ENCODE data around the gene SYNE2. TPM values are rescaled to one million over a fixed set of nuclear protein-coding genes. Genes with fewer than 3 reads are reported as not detected.

SYNE2 gene
- total RNA-seq, 1 experiment from 2014 or later = 33.8 TPM

GRCh38 chr14:64190974-64191502, 338.2 kb downstream of the SYNE2 start:
- Histone ChIP-seq H3K36me3 (peaks cover 10% of the 10 kb centered on the region; the same call in 1 of the 2 replicates), H3K9me3 (replicated peaks) (no peaks in the 10 kb centered on the region)
- no peak for DNase-seq (ENCODE audit: low read depth in 1 of 2, low spot score in 2 of 2)

GRCh38 chr14:64191756-64192155, 339.0 kb downstream of the SYNE2 start:
- DNase-seq (ENCODE audit: low read depth in 1 of 2, low spot score in 2 of 2) = peak; percentile 63 to 64
- H3K36me3 ChIP-seq = peaks cover 10% of the 10 kb centered on the region; the same call in 1 of the 2 replicates
- H3K9me3 ChIP-seq (replicated peaks) = no peaks in the 10 kb centered on the region
- H3K27me3 ChIP-seq (replicated peaks) = no peaks in the 10 kb centered on the region
- H3K4me1 ChIP-seq (replicated peaks) = peaks cover 22% of the 10 kb centered on the region
- H3K4me3 ChIP-seq = no peak overlapping the region
- peak overlapping the region; percentile 38 for H3K27ac ChIP-seq

More at GRCh38 chr14:64190974-64191502, 338.2 kb downstream of the SYNE2 start:
- Histone ChIP-seq H3K27ac (no peak overlapping the region), H3K4me3 (no peak overlapping the region), H3K4me1 (replicated peaks) (peaks cover 16% of the 10 kb centered on the region), H3K27me3 (replicated peaks) (no peaks in the 10 kb centered on the region)

- Histone ChIP-seq H3K36me3 (peaks cover 6% of the 10 kb centered on the region; the same call in 1 of the 2 replicates), H3K27ac (no peak overlapping the region), H3K4me3 (no peak overlapping the region), H3K9me3 (replicated peaks) (no peaks in the 10 kb centered on the region), H3K4me1 (replicated peaks) (peaks cover 31% of the 10 kb centered on the region), H3K27me3 (replicated peaks) (no peaks in the 10 kb centered on the region)
- peak; percentile 30 to 51 for DNase-seq (ENCODE audit: low read depth in 1 of 2, low spot score in 2 of 2)
These were observed 341.0 kb downstream of the SYNE2 start for GRCh38 chr14:64193821-64194220.

GRCh38 chr14:64194404-64194803, 341.6 kb downstream of the SYNE2 start:
- Histone ChIP-seq H3K9me3 (replicated peaks) (no peaks in the 10 kb centered on the region), H3K36me3 (peaks cover 6% of the 10 kb centered on the region; the same call in 1 of the 2 replicates), H3K4me3 (no peak overlapping the region), H3K27ac (no peak overlapping the region), H3K4me1 (replicated peaks) (peaks cover 31% of the 10 kb centered on the region), H3K27me3 (replicated peaks) (no peaks in the 10 kb centered on the region)
- no peak for DNase-seq (ENCODE audit: low read depth in 1 of 2, low spot score in 2 of 2)

GRCh38 chr14:64195199-64195598, 342.4 kb downstream of the SYNE2 start:
- no peak for DNase-seq (ENCODE audit: low read depth in 1 of 2, low spot score in 2 of 2)
- Histone ChIP-seq H3K27me3 (replicated peaks) (no peaks in the 10 kb centered on the region), H3K4me1 (replicated peaks) (peaks cover 31% of the 10 kb centered on the region), H3K9me3 (replicated peaks) (no peaks in the 10 kb centered on the region), H3K4me3 (no peak overlapping the region), H3K27ac (no peak overlapping the region), H3K36me3 (peaks cover 6% of the 10 kb centered on the region; the same call in 1 of the 2 replicates)

GRCh38 chr14:64196056-64196455, 343.3 kb downstream of the SYNE2 start:
- H3K27ac ChIP-seq = no peak overlapping the region
- no peak for DNase-seq (ENCODE audit: low read depth in 1 of 2, low spot score in 2 of 2)
- H3K4me3 ChIP-seq = no peak overlapping the region
- peaks cover 31% of the 10 kb centered on the region for H3K4me1 ChIP-seq (replicated peaks)
- peaks cover 6% of the 10 kb centered on the region; the same call in 1 of the 2 replicates for H3K36me3 ChIP-seq
- H3K27me3 ChIP-seq (replicated peaks) = no peaks in the 10 kb centered on the region
- H3K9me3 ChIP-seq (replicated peaks) = no peaks in the 10 kb centered on the region

GRCh38 chr14:64196814-64197411, 344.1 kb downstream of the SYNE2 start:
- peak; percentile 58 to 62 for DNase-seq (ENCODE audit: low read depth in 1 of 2, low spot score in 2 of 2)
- H3K27ac ChIP-seq = peak overlapping the region; percentile 18
- peak overlapping the region; percentile 44 for H3K4me3 ChIP-seq
- H3K9me3 ChIP-seq (replicated peaks) = no peaks in the 10 kb centered on the region
- no peaks in the 10 kb centered on the region for H3K27me3 ChIP-seq (replicated peaks)
- peaks cover 6% of the 10 kb centered on the region; the same call in 1 of the 2 replicates for H3K36me3 ChIP-seq
- peaks cover 30% of the 10 kb centered on the region for H3K4me1 ChIP-seq (replicated peaks)

- DNase-seq (ENCODE audit: low read depth in 1 of 2, low spot score in 2 of 2) = no peak
- no peaks in the 10 kb centered on the region for H3K27me3 ChIP-seq (replicated peaks)
- H3K9me3 ChIP-seq (replicated peaks) = no peaks in the 10 kb centered on the region
- H3K4me3 ChIP-seq = no peak overlapping the region
- H3K36me3 ChIP-seq = peaks cover 2% of the 10 kb centered on the region; the same call in 1 of the 2 replicates
- H3K27ac ChIP-seq = no peak overlapping the region
- H3K4me1 ChIP-seq (replicated peaks) = peaks cover 21% of the 10 kb centered on the region
These were observed 345.2 kb downstream of the SYNE2 start for GRCh38 chr14:64197996-64198395.

- Histone ChIP-seq H3K27ac (no peak overlapping the region), H3K27me3 (replicated peaks) (no peaks in the 10 kb centered on the region), H3K9me3 (replicated peaks) (no peaks in the 10 kb centered on the region), H3K36me3 (no peaks in the 10 kb centered on the region), H3K4me1 (replicated peaks) (peaks cover 17% of the 10 kb centered on the region), H3K4me3 (no peak overlapping the region)
- no peak for DNase-seq (ENCODE audit: low read depth in 1 of 2, low spot score in 2 of 2)
These were observed 345.7 kb downstream of the SYNE2 start for GRCh38 chr14:64198486-64198885.

- Histone ChIP-seq H3K27ac (no peak overlapping the region), H3K4me1 (replicated peaks) (peaks cover 22% of the 10 kb centered on the region), H3K9me3 (replicated peaks) (no peaks in the 10 kb centered on the region), H3K4me3 (no peak overlapping the region), H3K36me3 (no peaks in the 10 kb centered on the region), H3K27me3 (replicated peaks) (no peaks in the 10 kb centered on the region)
- DNase-seq (ENCODE audit: low read depth in 1 of 2, low spot score in 2 of 2) = no peak
These were observed 347.4 kb downstream of the SYNE2 start for GRCh38 chr14:64200170-64200569.

- Histone ChIP-seq H3K36me3 (no peaks in the 10 kb centered on the region), H3K27ac (no peak overlapping the region), H3K9me3 (replicated peaks) (no peaks in the 10 kb centered on the region), H3K27me3 (replicated peaks) (no peaks in the 10 kb centered on the region), H3K4me3 (no peak overlapping the region), H3K4me1 (replicated peaks) (peaks cover 24% of the 10 kb centered on the region)
- DNase-seq (ENCODE audit: low read depth in 1 of 2, low spot score in 2 of 2) = no peak
These were observed 348.5 kb downstream of the SYNE2 start for GRCh38 chr14:64201296-64201695.

GRCh38 chr14:64201921-64202545, 349.2 kb downstream of the SYNE2 start:
- H3K27ac ChIP-seq = no peak overlapping the region
- H3K9me3 ChIP-seq (replicated peaks) = no peaks in the 10 kb centered on the region
- no peaks in the 10 kb centered on the region for H3K36me3 ChIP-seq
- H3K4me1 ChIP-seq (replicated peaks) = peaks cover 16% of the 10 kb centered on the region
- no peak for DNase-seq (ENCODE audit: low read depth in 1 of 2, low spot score in 2 of 2)
- no peak overlapping the region for H3K4me3 ChIP-seq
- H3K27me3 ChIP-seq (replicated peaks) = no peaks in the 10 kb centered on the region

GRCh38 chr14:64202716-64203115, 349.9 kb downstream of the SYNE2 start:
- Histone ChIP-seq H3K9me3 (replicated peaks) (no peaks in the 10 kb centered on the region), H3K36me3 (no peaks in the 10 kb centered on the region), H3K27me3 (replicated peaks) (no peaks in the 10 kb centered on the region), H3K27ac (no peak overlapping the region), H3K4me1 (replicated peaks) (peaks cover 10% of the 10 kb centered on the region), H3K4me3 (no peak overlapping the region)
- DNase-seq (ENCODE audit: low read depth in 1 of 2, low spot score in 2 of 2) = no peak

- Histone ChIP-seq H3K4me3 (no peak overlapping the region), H3K36me3 (no peaks in the 10 kb centered on the region), H3K9me3 (replicated peaks) (no peaks in the 10 kb centered on the region), H3K27me3 (replicated peaks) (no peaks in the 10 kb centered on the region), H3K27ac (no peak overlapping the region), H3K4me1 (replicated peaks) (peaks cover 10% of the 10 kb centered on the region)
- no peak for DNase-seq (ENCODE audit: low read depth in 1 of 2, low spot score in 2 of 2)
These were observed 350.7 kb downstream of the SYNE2 start for GRCh38 chr14:64203366-64204006.

All from SJSA1 (cell line).